HG03045 (cell line): ENCODE data around the gene ADRB1.

Experiments
- ATAC-seq: cut with Tn5 transposase; IDR thresholded peaks from one replicate; pipeline ENCODE4 v1.9.1; 2021; ENCODE audit warnings: mild to moderate bottlenecking, moderate library complexity; ENCODE audit not compliant: unreplicated experiment

ADRB1 gene

DNA sequence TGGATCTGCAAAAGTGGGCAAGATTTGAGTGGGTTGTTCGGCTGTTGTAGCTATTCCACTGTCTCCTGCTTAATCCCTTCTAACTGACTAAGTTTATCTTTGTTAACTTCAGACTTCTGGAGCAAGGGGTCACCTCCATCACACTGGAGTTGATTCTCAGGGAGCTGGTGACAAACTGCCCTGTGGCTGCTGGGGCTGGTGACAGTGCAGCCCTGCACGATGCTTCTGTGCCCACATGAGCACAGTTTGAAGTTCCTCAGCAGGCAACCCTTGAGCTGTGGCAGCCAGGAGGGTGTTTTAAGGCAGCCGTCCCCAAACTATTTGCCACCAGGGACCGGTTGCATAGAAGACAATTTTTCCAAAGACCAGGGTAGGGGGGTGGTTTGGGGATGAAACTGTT is 40.5 kb downstream of the ADRB1 start:
- no peak for ATAC-seq

DNA sequence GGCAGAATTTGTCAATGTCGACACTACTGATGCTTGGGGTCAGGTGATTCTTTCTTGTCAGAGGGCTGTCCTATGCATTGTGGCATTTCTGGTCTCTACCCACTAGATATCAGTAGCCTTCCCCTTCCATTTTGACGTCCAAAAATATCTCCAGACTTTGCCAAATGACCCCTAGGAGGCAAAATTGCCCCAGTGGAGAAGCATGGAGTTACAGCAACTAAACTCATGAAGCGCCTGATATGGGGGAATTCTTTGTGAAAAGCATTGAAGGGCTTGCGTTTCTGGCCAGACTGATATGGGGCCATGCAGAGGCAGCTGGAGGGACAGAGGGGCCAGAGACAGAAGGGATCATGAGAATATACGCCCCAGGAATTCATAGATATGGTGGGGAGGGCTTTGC is 43.6 kb downstream of the ADRB1 start:
- no peak for ATAC-seq

DNA sequence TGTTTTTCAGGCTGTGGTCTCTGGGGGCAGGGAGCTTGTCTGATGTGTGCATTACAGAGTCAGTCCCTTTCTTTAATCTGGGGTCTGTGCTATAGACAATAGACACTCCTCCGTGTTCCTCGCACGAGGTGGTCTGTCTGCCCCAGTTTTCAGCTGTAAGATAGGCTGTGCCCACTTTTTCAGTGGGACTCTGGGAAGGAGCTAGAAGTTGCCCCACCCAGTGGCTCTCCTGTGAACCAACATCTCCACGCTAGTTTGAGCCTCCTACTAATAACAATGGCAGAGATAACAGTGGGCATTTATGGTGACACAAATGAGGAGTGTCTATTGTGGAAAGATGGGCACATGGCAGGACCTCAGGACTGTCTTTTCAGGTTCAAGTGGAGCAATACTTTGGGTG is 44.0 kb downstream of the ADRB1 start:
- no peak for ATAC-seq

DNA sequence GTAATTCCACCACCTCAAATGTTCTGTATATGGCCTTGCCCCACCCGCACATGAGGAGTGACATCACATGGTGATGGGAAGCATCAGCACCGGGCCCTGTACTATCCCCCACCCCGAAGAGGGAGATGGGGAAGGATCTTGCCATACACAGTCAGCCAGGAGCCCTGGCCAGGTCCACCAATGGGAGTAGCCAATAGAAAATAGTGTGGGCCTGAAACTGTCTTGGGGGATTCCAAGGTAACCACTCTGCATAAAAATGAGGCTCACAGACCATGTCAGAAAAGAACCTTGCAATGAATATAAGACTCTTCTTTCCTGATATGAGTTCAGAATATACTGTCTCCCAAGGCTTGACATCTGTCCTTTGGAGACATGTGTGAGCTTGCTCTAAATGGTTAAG is 51.1 kb downstream of the ADRB1 start:
- ATAC-seq = peak; percentile 55

DNA sequence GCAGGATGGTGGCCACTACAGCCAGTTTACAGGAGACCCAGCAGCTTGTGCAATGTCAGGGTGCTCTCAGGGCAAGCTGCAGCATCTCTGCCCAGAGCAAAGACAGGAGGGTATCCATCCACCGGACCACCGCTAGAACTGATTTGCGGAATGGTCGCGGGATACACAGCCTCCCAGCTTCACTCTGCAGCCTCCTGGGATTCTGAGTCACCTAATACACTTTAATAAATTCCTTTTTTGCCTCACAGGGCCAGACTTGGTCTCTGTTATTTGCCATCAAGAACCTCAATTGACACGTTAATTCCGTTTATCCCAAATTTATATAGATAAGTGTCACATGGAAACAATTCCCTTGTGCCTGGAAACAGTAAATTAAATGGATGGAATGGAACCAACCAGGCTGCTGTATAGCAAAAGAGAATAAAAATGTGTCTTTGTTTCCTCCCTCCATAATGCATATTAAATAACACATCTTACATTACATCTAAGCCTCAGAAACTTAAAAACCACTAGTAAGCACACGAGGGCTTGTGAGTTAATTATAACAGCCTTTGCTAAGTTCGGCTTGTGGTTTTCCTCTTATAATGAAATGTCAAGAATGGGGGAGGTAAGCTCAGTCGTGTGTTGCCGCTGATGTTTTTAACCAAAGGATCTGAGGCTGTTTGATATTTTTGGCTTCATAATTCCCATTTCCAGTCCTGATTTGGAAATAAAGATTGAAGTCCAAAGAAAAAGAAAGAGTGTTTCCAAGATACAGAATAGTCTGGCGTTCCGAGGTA is 52.1 kb downstream of the ADRB1 start:
- no peak for ATAC-seq
